B cell (primary cell): ENCODE data around the gene FBXW9. TPM values are rescaled to one million over a fixed set of nuclear protein-coding genes. Genes with fewer than 3 reads are reported as not detected.

Experiments used
- ATAC-seq: fragments of 200-7000 bp; cut with Tn5 transposase; one replicate; pipeline ENCODE4 v1.10.0; 2021; ENCODE audit warnings: low read depth, mild to moderate bottlenecking, moderate number of reproducible peaks, moderate library complexity
- CTCF ChIA-PET: fragments of 350-600 bp; sonication (Branson Sonifier 250); formaldehyde crosslinking; loops from one replicate; lab custom pipeline; 2021; ENCODE audit warnings: antibody characterized with exemption, inconsistent platforms; lab: Charles Lee
- POLR2A ChIA-PET: fragments of 350-600 bp; sonication (Branson Sonifier 250); formaldehyde crosslinking; loops from one replicate; lab custom pipeline; 2021; ENCODE audit warnings: antibody characterized with exemption; lab: Charles Lee
- DNase-seq: peaks from one replicate; pipeline ENCODE4 v3.0.0; 2013
- H2AFZ ChIP-seq: 2 replicates; pipeline ENCODE4 v1.6.1; 2012; ENCODE audit warnings: mild to moderate bottlenecking, low read depth, low read length; ENCODE audit not compliant: insufficient read depth, poor library complexity, severe bottlenecking
- H3K27ac ChIP-seq, 2 donors: 1 replicate in 1 of 2; 2 replicates in 1 of 2; pipeline ENCODE4 v1.5.1; 2012 to 2013; ENCODE audit warnings: low read length in 2 of 2, mild to moderate bottlenecking in 2 of 2, moderate library complexity in 1 of 2
- H3K27me3 ChIP-seq, 4 experiments: fragments of 200-600 bp in 1 of 4; sonication (generic) in 1 of 4; replicated peaks in 1 of 4; 1 replicate in 2 of 4; 2 replicates in 2 of 4; pipeline versions ENCODE4 v1.6.1 to v1.7.0; 2013 to 2016; ENCODE audit warnings: low read length in 3 of 4, mild to moderate bottlenecking in 2 of 4, mixed read lengths in 1 of 4, moderate library complexity in 1 of 4; ENCODE audit not compliant: insufficient read depth in 4 of 4, control insufficient read depth in 3 of 4; ENCODE audit errors: control extremely low read depth in 1 of 4
- H3K36me3 ChIP-seq, 2 experiments: replicated peaks in 1 of 2; 1 replicate in 1 of 2; 2 replicates in 1 of 2; pipeline versions ENCODE4 v1.6.1 to v1.7.1; 2013; ENCODE audit warnings: low read length in 1 of 2; ENCODE audit not compliant: insufficient read depth in 2 of 2, control insufficient read depth in 1 of 2; ENCODE audit errors: control extremely low read depth in 1 of 2, extremely low read depth in 1 of 2
- H3K4me1 ChIP-seq, 2 donors: fragments of 200-600 bp in 1 of 2; sonication (generic) in 1 of 2; 1 replicate in 1 of 2; 2 replicates in 1 of 2; pipeline versions ENCODE4 v1.5.1 to v1.6.1; 2013 to 2017; ENCODE audit warnings: low read length in 2 of 2; ENCODE audit not compliant: control insufficient read depth in 2 of 2, insufficient read depth in 2 of 2
- H3K4me2 ChIP-seq: replicated peaks from 2 replicates; pipeline ENCODE3; 2012; ENCODE audit warnings: mild to moderate bottlenecking, low read depth, low read length; ENCODE audit not compliant: poor library complexity, severe bottlenecking
- H3K4me3 ChIP-seq, 5 experiments: fragments of 200-600 bp in 1 of 5; sonication (generic) in 1 of 5; 1 replicate in 3 of 5; 2 replicates in 2 of 5; pipeline versions ENCODE4 v1.5.1 to v1.7.0; 2011 to 2016; ENCODE audit warnings: low read length in 4 of 5, mild to moderate bottlenecking in 4 of 5, low read depth in 2 of 5, control low read depth in 1 of 5, moderate library complexity in 1 of 5; ENCODE audit not compliant: insufficient read depth in 1 of 5; ENCODE audit errors: control extremely low read depth in 1 of 5, extremely low read depth in 1 of 5
- H3K79me2 ChIP-seq: fragments of 200-600 bp; sonication (generic); one replicate; pipeline ENCODE4 v1.6.0; 2016; ENCODE audit warnings: low read length; ENCODE audit not compliant: control insufficient read depth, insufficient read depth
- H3K9ac ChIP-seq: fragments of 200-600 bp; sonication (generic); 2 replicates; pipeline ENCODE4 v1.6.1; 2017; ENCODE audit warnings: mild to moderate bottlenecking, low read length, moderate library complexity
- H3K9me3 ChIP-seq, 3 donors: one replicate each; pipeline versions ENCODE4 v1.6.1 to v1.7.1; 2013; ENCODE audit warnings: low read length in 2 of 3; ENCODE audit not compliant: control insufficient read depth in 2 of 3, insufficient read depth in 1 of 3; ENCODE audit errors: control extremely low read depth in 1 of 3
- H4K20me1 ChIP-seq: 2 replicates; pipeline ENCODE4 v1.6.0; 2012; ENCODE audit warnings: mild to moderate bottlenecking, low read length; ENCODE audit not compliant: insufficient read depth, control insufficient read depth, poor library complexity, severe bottlenecking
- H3K27ac Mint-ChIP-seq: one replicate; pipeline ENCODE4 v1.8.0; 2021; ENCODE audit warnings: mixed read lengths
- H3K27me3 Mint-ChIP-seq: one replicate; pipeline ENCODE4 v1.8.0; 2021; ENCODE audit warnings: mixed read lengths
- H3K4me1 Mint-ChIP-seq: one replicate; pipeline ENCODE4 v1.8.0; 2021; ENCODE audit warnings: mixed read lengths
- H3K4me3 Mint-ChIP-seq: one replicate; pipeline ENCODE4 v1.8.0; 2021; ENCODE audit warnings: mixed read lengths
- H3K9me3 Mint-ChIP-seq: one replicate; pipeline ENCODE4 v1.8.0; 2022; ENCODE audit warnings: mixed read lengths; ENCODE audit not compliant: insufficient read depth
- EZH2 ChIP-seq: IDR thresholded peaks from 2 replicates; pipeline ENCODE4 v1.6.1; 2012; ENCODE audit warnings: borderline replicate concordance, low read depth, mild to moderate bottlenecking, moderate library complexity, low read length; ENCODE audit not compliant: insufficient read depth, poor library complexity, severe bottlenecking
- WGBS: methylation state at CpG from one replicate; pipeline ENCODE4 v1.1.5; 2013; ENCODE audit warnings: missing lambda C conversion rate; ENCODE audit not compliant: insufficient coverage; 5-methylcytosine and 5-hydroxymethylcytosine counted together
- intact Hi-C: fragments of 100-400 bp; cut with micrococcal nuclease; formaldehyde crosslinking; loops from one replicate; pipeline ENCODE4 v1.10.0; 2022
- polyA plus RNA-seq: library from polyadenylated mRNA; depleted of rRNA; stranded (reverse); fragments of >200 nt; gene quantifications from 2 replicates; pipeline ENCODE4 v1.2.3, GENCODE V29; 2012
- total RNA-seq, 2 donors: library from RNA; stranded (reverse); fragments of 120-200 nt in 1 of 2; gene quantifications; 1 replicate in 1 of 2; 2 replicates in 1 of 2; pipeline versions ENCODE4 v1.2.3 to v1.2.4, GENCODE V29; 2013 to 2022
- TF ChIP-seq, protein P1 (sequence below): fragments of 200-600 bp; IDR thresholded peaks from one replicate; pipeline ENCODE4 v1.8.0; 2022; ENCODE audit warnings: antibody characterized with exemption, mild to moderate bottlenecking

Gene FBXW9
- total and polyA plus RNA-seq, 2 donors (not counting 1 experiment from before 2014, with no cell fraction given): 4.7 TPM

DNA sequence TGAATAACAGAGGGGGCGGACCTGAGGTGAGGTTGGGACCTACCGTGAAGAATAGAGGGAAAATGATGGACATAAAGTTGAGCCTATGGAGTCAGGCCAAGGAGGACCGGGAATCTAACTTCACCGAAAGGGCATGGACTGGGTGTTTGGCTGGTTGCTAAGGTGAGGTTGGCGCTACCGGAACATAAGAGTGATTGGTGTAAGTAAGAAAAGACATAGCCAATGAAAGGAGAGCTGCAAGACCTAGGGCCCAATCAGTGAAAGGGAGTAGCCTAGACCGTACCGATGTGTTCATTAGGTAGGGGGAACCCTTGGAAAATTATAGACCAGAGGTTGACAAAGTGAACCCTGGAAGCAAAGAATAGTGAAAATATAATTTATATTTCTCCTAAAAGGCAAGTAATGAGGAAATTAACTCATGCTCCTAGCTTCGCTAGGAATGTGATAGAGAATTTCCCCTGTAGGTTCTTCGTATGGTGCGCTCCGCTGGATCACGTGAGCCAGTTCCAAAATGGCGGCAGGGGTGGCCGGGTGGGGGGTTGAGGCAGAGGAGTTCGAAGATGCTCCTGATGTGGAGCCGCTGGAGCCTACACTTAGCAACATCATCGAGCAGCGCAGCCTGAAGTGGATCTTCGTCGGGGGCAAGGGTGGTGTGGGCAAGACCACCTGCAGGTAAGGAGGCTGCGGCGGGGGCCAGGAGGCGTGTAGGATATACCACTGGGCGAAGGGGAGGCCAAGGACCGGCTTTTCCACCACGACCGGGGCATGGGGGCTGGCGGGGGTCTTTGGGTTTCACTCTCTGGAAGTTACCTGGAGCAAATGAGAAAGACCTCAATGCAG lies 40.8 kb upstream of the FBXW9 start, which contains the start of gene GET3:
Gene GET3, plus strand, starts transcription at position 503 of the 840 bp plus-strand sequence. Its CDS starts 9 bp downstream, at position 512.
- H3K9me3 ChIP-seq: no peaks in the 10 kb centered on the region
- Mint-ChIP-seq H3K27me3 (no peaks in the 10 kb centered on the region), H3K27ac (peak within 1 kb of the TSS; percentile 99), H3K4me1 (peaks cover 39% of the 10 kb centered on the region), H3K9me3 (no peaks in the 10 kb centered on the region), H3K4me3 (peak within 1 kb of the TSS; percentile 100)
- peak within 1 kb of the TSS; percentile 72 to 94 for H3K27ac ChIP-seq
- intact Hi-C loops: loop anchor here (1.0 to 5.0 kb wide), 6 partner anchors 38 to 186 kb away; partner anchors contain the start of genes FBXW9, GCDH, HOOK2 and RNASEH2A
- peak within 1 kb of the TSS; percentile 99 for H2AFZ ChIP-seq
- ATAC-seq (peak; percentile 76), DNase-seq (peak; percentile 93)
- H3K36me3 ChIP-seq: peaks cover 0 to 7% of the 10 kb centered on the region in 2 experiments
- WGBS: 0% methylated on average over 26 of the region's 29 CpGs
- CTCF ChIA-PET: interaction anchor here (0.7 to 5.7 kb wide), 9 partner anchors 14 to 173 kb away, joined by 3 to 47 read pairs (median 4); partner anchors contain the start of gene TNPO2
- H4K20me1 ChIP-seq: peaks cover 21% of the 10 kb centered on the region
- POLR2A ChIA-PET: interaction anchor here (0.6 to 1.4 kb wide), 6 partner anchors 14 to 1133 kb away, joined by 3 to 6 read pairs (median 3); partner anchors contain the start of gene JUNB
- peaks cover 63% of the 10 kb centered on the region for H3K79me2 ChIP-seq
- H3K4me1 ChIP-seq: peaks cover 36 to 43% of the 10 kb centered on the region in 2 donors
- TF ChIP-seq EZH2: no peak
- TF ChIP-seq, protein P1, sequence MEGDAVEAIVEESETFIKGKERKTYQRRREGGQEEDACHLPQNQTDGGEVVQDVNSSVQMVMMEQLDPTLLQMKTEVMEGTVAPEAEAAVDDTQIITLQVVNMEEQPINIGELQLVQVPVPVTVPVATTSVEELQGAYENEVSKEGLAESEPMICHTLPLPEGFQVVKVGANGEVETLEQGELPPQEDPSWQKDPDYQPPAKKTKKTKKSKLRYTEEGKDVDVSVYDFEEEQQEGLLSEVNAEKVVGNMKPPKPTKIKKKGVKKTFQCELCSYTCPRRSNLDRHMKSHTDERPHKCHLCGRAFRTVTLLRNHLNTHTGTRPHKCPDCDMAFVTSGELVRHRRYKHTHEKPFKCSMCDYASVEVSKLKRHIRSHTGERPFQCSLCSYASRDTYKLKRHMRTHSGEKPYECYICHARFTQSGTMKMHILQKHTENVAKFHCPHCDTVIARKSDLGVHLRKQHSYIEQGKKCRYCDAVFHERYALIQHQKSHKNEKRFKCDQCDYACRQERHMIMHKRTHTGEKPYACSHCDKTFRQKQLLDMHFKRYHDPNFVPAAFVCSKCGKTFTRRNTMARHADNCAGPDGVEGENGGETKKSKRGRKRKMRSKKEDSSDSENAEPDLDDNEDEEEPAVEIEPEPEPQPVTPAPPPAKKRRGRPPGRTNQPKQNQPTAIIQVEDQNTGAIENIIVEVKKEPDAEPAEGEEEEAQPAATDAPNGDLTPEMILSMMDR: no peak
- no peaks in the 10 kb centered on the region for H3K27me3 ChIP-seq
- H3K4me2 ChIP-seq: peak within 1 kb of the TSS; percentile 97
- H3K9ac ChIP-seq: peak within 1 kb of the TSS; percentile 90
- peak within 1 kb of the TSS; percentile 67 to 93 (median 86) for H3K4me3 ChIP-seq
